ENCODE results near the gene ZNF142.

DNA sequence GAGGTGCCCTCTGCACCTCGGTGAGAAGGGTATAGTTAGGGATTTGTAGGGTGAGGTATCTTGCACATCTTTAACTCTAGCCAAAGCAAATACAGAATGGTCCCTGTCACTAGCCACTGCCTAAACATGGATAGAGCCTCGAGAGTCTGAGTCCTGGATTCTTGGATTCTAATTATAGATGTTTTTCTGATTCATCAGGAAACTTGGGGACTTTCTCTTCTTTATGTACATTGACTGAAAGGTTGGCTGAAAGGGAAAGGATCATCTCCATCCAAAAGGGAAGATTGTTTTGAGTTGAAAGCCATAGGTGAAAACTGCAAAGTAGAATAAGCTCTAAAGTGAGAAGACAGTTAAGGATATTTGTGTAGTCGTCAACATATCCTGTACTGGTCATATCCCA, 20.6 kb upstream of the ZNF142 start:
- TF ChIP-seq, protein P1, sequence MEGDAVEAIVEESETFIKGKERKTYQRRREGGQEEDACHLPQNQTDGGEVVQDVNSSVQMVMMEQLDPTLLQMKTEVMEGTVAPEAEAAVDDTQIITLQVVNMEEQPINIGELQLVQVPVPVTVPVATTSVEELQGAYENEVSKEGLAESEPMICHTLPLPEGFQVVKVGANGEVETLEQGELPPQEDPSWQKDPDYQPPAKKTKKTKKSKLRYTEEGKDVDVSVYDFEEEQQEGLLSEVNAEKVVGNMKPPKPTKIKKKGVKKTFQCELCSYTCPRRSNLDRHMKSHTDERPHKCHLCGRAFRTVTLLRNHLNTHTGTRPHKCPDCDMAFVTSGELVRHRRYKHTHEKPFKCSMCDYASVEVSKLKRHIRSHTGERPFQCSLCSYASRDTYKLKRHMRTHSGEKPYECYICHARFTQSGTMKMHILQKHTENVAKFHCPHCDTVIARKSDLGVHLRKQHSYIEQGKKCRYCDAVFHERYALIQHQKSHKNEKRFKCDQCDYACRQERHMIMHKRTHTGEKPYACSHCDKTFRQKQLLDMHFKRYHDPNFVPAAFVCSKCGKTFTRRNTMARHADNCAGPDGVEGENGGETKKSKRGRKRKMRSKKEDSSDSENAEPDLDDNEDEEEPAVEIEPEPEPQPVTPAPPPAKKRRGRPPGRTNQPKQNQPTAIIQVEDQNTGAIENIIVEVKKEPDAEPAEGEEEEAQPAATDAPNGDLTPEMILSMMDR (conservative IDR thresholded peaks at IDR 0.05 in 1 of 2, IDR thresholded peaks at IDR 0.05 in 1 of 2; ENCODE audit: extremely low read depth in 1 of 2, insufficient read depth in 1 of 2, low read depth in 1 of 2, low read length in 2 of 2) = no peak
- TF ChIP-seq EZH2 (IDR thresholded peaks at IDR 0.05; ENCODE audit: borderline replicate concordance, low read length) = no peak

Measured in mammary epithelial cell (primary cell).